Osteoblast (primary cell): ENCODE results near the gene GLRX. TPM values are rescaled to one million over a fixed set of nuclear protein-coding genes. Genes with fewer than 3 reads are reported as not detected.

Source experiments
- DNase-seq: peaks from one replicate; pipeline ENCODE4 v3.0.0; 2011; ENCODE audit warnings: low spot score, mixed read lengths; ENCODE audit not compliant: insufficient read length; ENCODE audit errors: missing footprints
- H2AFZ ChIP-seq: 2 replicates; pipeline ENCODE4 v1.6.0; 2011; ENCODE audit warnings: mild to moderate bottlenecking, low read length
- H3K27ac ChIP-seq: 2 replicates; pipeline ENCODE4 v1.5.1; 2011; ENCODE audit warnings: mild to moderate bottlenecking, low read depth, low read length, moderate library complexity
- H3K27me3 ChIP-seq: 2 replicates; pipeline ENCODE4 v1.6.0; 2012; ENCODE audit warnings: mild to moderate bottlenecking, control low read depth, inconsistent platforms, low read length, moderate library complexity; ENCODE audit not compliant: insufficient read depth
- H3K36me3 ChIP-seq: 2 replicates; pipeline ENCODE4 v1.5.1; 2011; ENCODE audit warnings: mild to moderate bottlenecking, low read length, control low read depth, moderate library complexity; ENCODE audit not compliant: insufficient read depth
- H3K4me1 ChIP-seq: 2 replicates; pipeline ENCODE4 v1.5.1; 2011; ENCODE audit warnings: mild to moderate bottlenecking, low read length, control low read depth, moderate library complexity; ENCODE audit not compliant: insufficient read depth
- H3K4me2 ChIP-seq: 2 replicates; pipeline ENCODE4 v1.6.0; 2011; ENCODE audit warnings: mild to moderate bottlenecking, low read length; ENCODE audit not compliant: insufficient read depth
- H3K4me3 ChIP-seq: fragments of 200-600 bp; sonication (generic); 3 replicates; pipeline ENCODE4 v1.5.1; 2012; ENCODE audit warnings: mild to moderate bottlenecking, low read length, inconsistent platforms; ENCODE audit not compliant: insufficient read depth
- H3K79me2 ChIP-seq: 2 replicates; pipeline ENCODE4 v1.6.0; 2012; ENCODE audit warnings: mild to moderate bottlenecking, low read length, control low read depth, inconsistent platforms; ENCODE audit not compliant: insufficient read depth
- H3K9me3 ChIP-seq: 2 replicates; pipeline ENCODE4 v1.5.1; 2011; ENCODE audit warnings: low read depth, low read length, control low read depth
- H4K20me1 ChIP-seq: 2 replicates; pipeline ENCODE4 v1.6.0; 2012; ENCODE audit warnings: mild to moderate bottlenecking, low read length, control low read depth; ENCODE audit not compliant: insufficient read depth
- CTCF ChIP-seq: IDR thresholded peaks from 2 replicates; pipeline ENCODE4 v1.5.1; 2011; ENCODE audit warnings: mild to moderate bottlenecking, low read depth, low read length, moderate library complexity; ENCODE audit errors: extremely low read depth
- total RNA-seq: library from RNA; depleted of rRNA; stranded (reverse); fragments of >200 nt; gene quantifications from 2 replicates; pipeline ENCODE4 v1.2.3, GENCODE V29; 2012

The GLRX gene
- total RNA-seq, 1 donor: 59.0 TPM

DNA sequence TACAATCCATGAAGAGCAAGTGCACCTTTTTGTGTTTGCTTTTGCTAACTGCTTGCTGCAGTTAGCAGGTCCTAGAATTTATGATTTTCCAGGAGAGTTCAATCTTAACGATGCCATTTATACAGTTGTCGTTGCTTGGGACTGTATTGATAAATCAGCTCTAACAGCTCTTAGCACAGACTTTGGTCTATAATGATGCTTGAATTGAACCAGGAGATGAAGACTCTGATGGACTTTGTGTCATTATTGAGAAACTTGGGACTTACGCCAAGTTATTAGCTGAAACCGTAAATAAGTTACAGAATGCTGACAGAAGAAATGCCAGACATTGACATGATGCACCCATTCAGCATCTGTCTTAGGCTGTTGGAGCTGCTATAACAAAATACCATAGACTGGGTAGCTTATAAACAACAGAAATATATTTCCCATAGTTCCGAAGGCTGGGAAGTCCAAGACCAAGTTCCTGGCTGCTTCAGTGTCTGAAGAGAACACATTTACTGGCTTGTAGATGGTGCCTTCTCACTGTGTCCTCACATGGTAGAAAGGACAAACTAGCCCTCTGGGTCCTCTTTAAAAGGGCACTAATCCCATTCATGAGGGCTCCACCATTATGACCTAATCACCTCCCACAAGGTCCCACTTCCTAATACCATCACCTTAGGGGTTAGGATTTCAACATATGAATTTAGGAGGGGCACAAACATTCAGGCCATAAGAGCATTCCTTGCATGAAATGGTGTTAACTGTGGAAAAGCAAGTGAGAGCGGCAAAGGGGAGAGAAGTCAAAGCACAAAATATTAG, 17.6 kb downstream of the GLRX start:
- TF ChIP-seq CTCF: no peak
- H2AFZ ChIP-seq: no peak overlapping the region
- H3K79me2 ChIP-seq: no peaks in the 10 kb centered on the region
- H3K36me3 ChIP-seq: peaks cover 3% of the 10 kb centered on the region
- H3K9me3 ChIP-seq: no peaks in the 10 kb centered on the region
- H3K4me1 ChIP-seq: peaks cover 23% of the 10 kb centered on the region
- DNase-seq: no peak
- H4K20me1 ChIP-seq: no peaks in the 10 kb centered on the region
- H3K27ac ChIP-seq: no peak overlapping the region
- no peak overlapping the region for H3K4me3 ChIP-seq
- no peaks in the 10 kb centered on the region for H3K27me3 ChIP-seq
- no peak overlapping the region for H3K4me2 ChIP-seq

GRCh38 chr5:95803271-95804148, 19.0 kb downstream of the GLRX start:
- Histone ChIP-seq H3K4me2 (no peak overlapping the region), H3K79me2 (no peaks in the 10 kb centered on the region), H3K4me3 (no peak overlapping the region), H4K20me1 (no peaks in the 10 kb centered on the region), H3K9me3 (no peaks in the 10 kb centered on the region), H3K36me3 (no peaks in the 10 kb centered on the region), H3K27ac (no peak overlapping the region), H2AFZ (no peak overlapping the region), H3K27me3 (no peaks in the 10 kb centered on the region), H3K4me1 (peaks cover 9% of the 10 kb centered on the region)
- no peak for DNase-seq
- TF ChIP-seq CTCF: no peak

- no peak for DNase-seq
- TF ChIP-seq CTCF: no peak
- no peaks in the 10 kb centered on the region for H3K27me3 ChIP-seq
- peaks cover 5% of the 10 kb centered on the region for H3K36me3 ChIP-seq
- H3K27ac ChIP-seq: no peak overlapping the region
- H2AFZ ChIP-seq: no peak overlapping the region
- no peaks in the 10 kb centered on the region for H3K79me2 ChIP-seq
- no peaks in the 10 kb centered on the region for H3K9me3 ChIP-seq
- no peaks in the 10 kb centered on the region for H4K20me1 ChIP-seq
- no peak overlapping the region for H3K4me2 ChIP-seq
- peaks cover 4% of the 10 kb centered on the region for H3K4me1 ChIP-seq
- H3K4me3 ChIP-seq: no peak overlapping the region
These were observed 20.6 kb downstream of the GLRX start for GRCh38 chr5:95801961-95802360.

DNA sequence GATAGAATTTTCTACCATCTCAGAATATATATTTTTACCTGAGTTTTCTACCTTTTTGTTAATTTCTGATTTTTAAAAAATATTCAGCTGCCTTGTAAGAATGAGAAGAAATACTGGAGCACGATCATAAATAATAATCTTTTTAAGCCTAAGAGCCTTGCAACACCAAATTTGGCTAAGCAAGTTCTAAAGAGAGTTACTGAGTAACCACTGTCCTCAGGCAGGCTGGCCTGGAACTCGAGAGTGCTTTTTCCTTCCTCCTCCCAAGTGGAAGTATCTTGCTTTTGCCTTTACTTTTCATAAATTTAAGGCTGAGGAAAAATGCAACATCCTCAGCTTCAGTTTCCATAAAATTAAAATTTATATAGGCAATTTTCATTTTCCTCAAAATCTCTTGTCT, 21.0 kb downstream of the GLRX start:
- peaks cover 4% of the 10 kb centered on the region for H3K4me1 ChIP-seq
- DNase-seq: no peak
- no peak overlapping the region for H2AFZ ChIP-seq

More for the DNA sequence above, 21.0 kb downstream of the GLRX start:
- Histone ChIP-seq H3K27me3 (no peaks in the 10 kb centered on the region), H3K4me2 (no peak overlapping the region), H3K9me3 (no peaks in the 10 kb centered on the region), H3K4me3 (no peak overlapping the region), H3K79me2 (no peaks in the 10 kb centered on the region), H3K36me3 (peaks cover 8% of the 10 kb centered on the region), H4K20me1 (no peaks in the 10 kb centered on the region), H3K27ac (no peak overlapping the region)
- TF ChIP-seq CTCF: no peak
